HEK293 (cell line): Measurements from ENCODE around the gene DCUN1D4.

ENCODE experiments used
- CTCF ChIA-PET: fragments of 350-600 bp; formaldehyde crosslinking; extraction: SDS; loops from one replicate; lab custom pipeline; 2021; ENCODE audit warnings: antibody characterized with exemption; lab: Yijun Ruan, JAX
- POLR2A ChIA-PET: fragments of 300-600 bp; formaldehyde crosslinking; extraction: SDS; loops from one replicate; lab custom pipeline; 2020; ENCODE audit warnings: antibody characterized with exemption, inconsistent platforms; lab: Yijun Ruan, JAX
- H3K27ac ChIP-seq: fragments of 200-500 bp; sonication (Bioruptor generic); 2 replicates; pipeline ENCODE4 v1.5.1; 2014; ENCODE audit warnings: low read depth, low read length, control low read depth, inconsistent platforms; ENCODE audit errors: extremely low read depth
- H3K36me3 ChIP-seq, 2 experiments: fragments of 200-500 bp in 1 of 2; sonication (Bioruptor generic) in 1 of 2; 1 replicate in 1 of 2; 2 replicates in 1 of 2; pipeline ENCODE4 v1.5.1; 2014 to 2017; ENCODE audit warnings: inconsistent platforms in 2 of 2, low read length in 2 of 2; ENCODE audit not compliant: control insufficient read depth in 2 of 2, insufficient read depth in 1 of 2
- H3K4me1 ChIP-seq: fragments of 200-500 bp; sonication (Bioruptor generic); 2 replicates; pipeline ENCODE4 v1.5.1; 2014; ENCODE audit warnings: mild to moderate bottlenecking, low read length, inconsistent platforms; ENCODE audit not compliant: control insufficient read depth, insufficient read depth
- H3K4me3 ChIP-seq: 2 replicates; pipeline ENCODE4 v1.5.1; 2011; ENCODE audit warnings: low read depth, mild to moderate bottlenecking, control low read depth, low read length, moderate library complexity
- H3K9me3 ChIP-seq: fragments of 200-500 bp; sonication (Bioruptor generic); 2 replicates; pipeline ENCODE4 v1.5.1; 2014; ENCODE audit warnings: low read depth, low read length, inconsistent platforms; ENCODE audit not compliant: control insufficient read depth, insufficient read depth
- GLI4 ChIP-seq: fragments of 450-650 bp; formaldehyde crosslinking; IDR thresholded peaks from 2 replicates; pipeline ENCODE4 v1.5.1; 2016; ENCODE audit warnings: missing biosample characterization, missing genetic modification characterization
- GLIS1 ChIP-seq: fragments of 450-650 bp; formaldehyde crosslinking; IDR thresholded peaks from 2 replicates; pipeline ENCODE4 v1.5.1; 2016; ENCODE audit warnings: missing biosample characterization, missing genetic modification characterization
- GLIS2 ChIP-seq: fragments of 450-650 bp; formaldehyde crosslinking; IDR thresholded peaks from 2 replicates; pipeline ENCODE4 v1.5.1; 2016; ENCODE audit warnings: missing biosample characterization, missing genetic modification characterization
- KLF10 ChIP-seq: fragments of 450-650 bp; IDR thresholded peaks from 2 replicates; pipeline ENCODE4 v1.5.1; 2018; ENCODE audit warnings: missing biosample characterization, mild to moderate bottlenecking, missing genetic modification characterization
- PRDM10 ChIP-seq: fragments of 450-650 bp; formaldehyde crosslinking; IDR thresholded peaks from 2 replicates; pipeline ENCODE4 v1.5.1; 2016; ENCODE audit warnings: missing biosample characterization, missing genetic modification characterization
- SETDB1 ChIP-seq: IDR thresholded peaks from one replicate; pipeline ENCODE4 v1.6.1; 2017; ENCODE audit warnings: mild to moderate bottlenecking, low read length, moderate library complexity, mixed read lengths; ENCODE audit not compliant: insufficient read length
- SP3 ChIP-seq: fragments of 450-650 bp; formaldehyde crosslinking; IDR thresholded peaks from 2 replicates; pipeline ENCODE4 v1.5.1; 2016; ENCODE audit warnings: missing biosample characterization, missing genetic modification characterization
- ZBTB10 ChIP-seq: fragments of 450-650 bp; formaldehyde crosslinking; IDR thresholded peaks from 2 replicates; pipeline ENCODE4 v1.5.1; 2016; ENCODE audit warnings: missing biosample characterization, missing genetic modification characterization
- ZBTB11 ChIP-seq: fragments of 450-650 bp; formaldehyde crosslinking; conservative IDR thresholded peaks from 2 replicates; pipeline ENCODE4 v1.5.1; 2016; ENCODE audit warnings: low read depth, missing biosample characterization, missing genetic modification characterization
- ZBTB17 ChIP-seq: fragments of 450-650 bp; formaldehyde crosslinking; IDR thresholded peaks from 2 replicates; pipeline ENCODE4 v1.5.1; 2016; ENCODE audit warnings: missing biosample characterization, missing genetic modification characterization
- ZBTB20 ChIP-seq: fragments of 450-650 bp; formaldehyde crosslinking; IDR thresholded peaks from 2 replicates; pipeline ENCODE4 v1.5.1; 2016; ENCODE audit warnings: missing biosample characterization, missing genetic modification characterization
- ZBTB26 ChIP-seq: fragments of 450-650 bp; formaldehyde crosslinking; optimal IDR thresholded peaks from 2 replicates; pipeline ENCODE3; 2016; ENCODE audit warnings: missing biosample characterization, mild to moderate bottlenecking, missing genetic modification characterization
- ZBTB48 ChIP-seq: fragments of 450-650 bp; formaldehyde crosslinking; IDR thresholded peaks from 2 replicates; pipeline ENCODE4 v1.5.1; 2016; ENCODE audit warnings: missing biosample characterization, missing genetic modification characterization
- ZBTB8A ChIP-seq: fragments of 450-650 bp; formaldehyde crosslinking; IDR thresholded peaks from 2 replicates; pipeline ENCODE4 v1.5.1; 2016; ENCODE audit warnings: missing biosample characterization, missing genetic modification characterization
- ZEB2 ChIP-seq: fragments of 450-650 bp; formaldehyde crosslinking; IDR thresholded peaks from 2 replicates; pipeline ENCODE4 v1.5.1; 2016; ENCODE audit warnings: missing biosample characterization, missing genetic modification characterization
- ZIC2 ChIP-seq: fragments of 450-650 bp; formaldehyde crosslinking; IDR thresholded peaks from 2 replicates; pipeline ENCODE4 v1.5.1; 2016; ENCODE audit warnings: missing biosample characterization, missing genetic modification characterization
- ZNF121 ChIP-seq: fragments of 450-650 bp; formaldehyde crosslinking; IDR thresholded peaks from 2 replicates; pipeline ENCODE4 v1.5.1; 2016; ENCODE audit warnings: missing biosample characterization, missing genetic modification characterization
- ZNF335 ChIP-seq: fragments of 450-650 bp; formaldehyde crosslinking; conservative IDR thresholded peaks from 2 replicates; pipeline ENCODE4 v1.5.1; 2016; ENCODE audit warnings: missing biosample characterization, missing genetic modification characterization
- ZNF341 ChIP-seq: fragments of 450-650 bp; formaldehyde crosslinking; IDR thresholded peaks from 2 replicates; pipeline ENCODE4; 2016; ENCODE audit warnings: low read depth, missing biosample characterization, missing genetic modification characterization
- ZNF398 ChIP-seq: fragments of 450-650 bp; formaldehyde crosslinking; IDR thresholded peaks from 2 replicates; pipeline ENCODE4 v1.5.1; 2017; ENCODE audit warnings: missing biosample characterization, missing genetic modification characterization
- ZNF76 ChIP-seq: fragments of 450-650 bp; formaldehyde crosslinking; IDR thresholded peaks from 2 replicates; pipeline ENCODE4; 2016; ENCODE audit warnings: low read depth, missing biosample characterization, missing genetic modification characterization, borderline replicate concordance
- ZXDB ChIP-seq: fragments of 450-650 bp; formaldehyde crosslinking; IDR thresholded peaks from 2 replicates; pipeline ENCODE4 v1.5.1; 2016; ENCODE audit warnings: missing biosample characterization, missing genetic modification characterization

The DCUN1D4 gene

GRCh38 chr4:51844153-51845054, 1.5 kb downstream of the DCUN1D4 start:
- ChIA-PET CTCF (no interaction called here), POLR2A (interaction anchor here (1.0 kb wide), 1 partner anchor 9 kb away, joined by 3 read pairs; no protein-coding TSS in a partner anchor)
- Histone ChIP-seq H3K36me3 (peaks cover 0 to 16% of the 10 kb centered on the region in 2 experiments; a peak in 1 of 3 replicates), H3K9me3 (no peaks in the 10 kb centered on the region), H3K27ac (peak overlapping the region; percentile 63), H3K4me1 (no peaks in the 10 kb centered on the region), H3K4me3 (peak overlapping the region; percentile 70)
- peak; percentile 87 for TF ChIP-seq ZBTB10 (tag by site-specific recombination)
- TF ChIP-seq GLI4 (tag by site-specific recombination) = no peak
- 0 out of 2 replicates have a peak, but pooled peaks have one; percentile 16 for TF ChIP-seq ZBTB11
- peak; percentile 85 for TF ChIP-seq ZBTB20
- TF ChIP-seq ZBTB17 (tag by site-specific recombination) = 0 out of 2 replicates have a peak, but pooled peaks have one; percentile 9
- TF ChIP-seq ZNF341 (tag by site-specific recombination) = peak; percentile 69
- TF ChIP-seq ZBTB48 = peak; percentile 88
- TF ChIP-seq ZIC2 (tag by site-specific recombination) = peak; percentile 44
- peak; percentile 83 for TF ChIP-seq ZBTB26 (tag by site-specific recombination)
- TF ChIP-seq GLIS1 (tag by site-specific recombination) = peak; percentile 41; the same call in 1 of the 2 replicates
- peak; percentile 91 for TF ChIP-seq ZNF76 (tag by site-specific recombination)
- peak; percentile 93 for TF ChIP-seq GLIS2 (tag by site-specific recombination)
- peak; percentile 70 for TF ChIP-seq SP3 (tag by site-specific recombination)
- TF ChIP-seq ZEB2 (tag by site-specific recombination) = 0 out of 2 replicates have a peak, but pooled peaks have one; percentile 13
- TF ChIP-seq ZNF398 (tag by site-specific recombination) = peak; percentile 68; the same call in 1 of the 2 replicates
- TF ChIP-seq ZBTB8A (tag by site-specific recombination) = peak; percentile 98
- TF ChIP-seq KLF10 (tag by site-specific recombination) = peak; percentile 90
- peak; percentile 98 for TF ChIP-seq ZXDB (tag by site-specific recombination)
- TF ChIP-seq ZNF121 = no peak
- peak; percentile 83 for TF ChIP-seq ZNF335 (tag by site-specific recombination)
- TF ChIP-seq PRDM10 (tag by site-specific recombination) = peak; percentile 93
- TF ChIP-seq SETDB1 = no peak
